HepG2 (cell line): Measurements from ENCODE around the gene CAMK1. TPM values are rescaled to one million over a fixed set of nuclear protein-coding genes. Genes with fewer than 3 reads are reported as not detected.

Experiments
- CBX5 ChIP-seq: sonication (generic); formaldehyde crosslinking; IDR thresholded peaks from 2 replicates; pipeline ENCODE4 v1.4.0; 2020; ENCODE audit warnings: missing genetic modification reagents, borderline replicate concordance
- CCAR2 ChIP-seq: fragments of 200-400 bp; formaldehyde crosslinking; optimal IDR thresholded peaks from 2 replicates; pipeline ENCODE3; 2018; ENCODE audit warnings: low read depth, mild to moderate bottlenecking, low read length, moderate library complexity
- DNMT3B ChIP-seq: conservative IDR thresholded peaks from 2 replicates; pipeline ENCODE4 v1.6.1; 2016; ENCODE audit warnings: missing biosample characterization, control low read depth
- ELF3 ChIP-seq: IDR thresholded peaks from 2 replicates; pipeline ENCODE4 v1.6.1; 2016; ENCODE audit warnings: missing genetic modification reagents, missing compliant biosample characterization
- GMEB1 ChIP-seq: sonication (generic); formaldehyde crosslinking; IDR thresholded peaks from 2 replicates; pipeline ENCODE4 v1.5.1; 2020; ENCODE audit warnings: missing genetic modification reagents, mild to moderate bottlenecking, borderline replicate concordance
- HINFP ChIP-seq: sonication (generic); formaldehyde crosslinking; IDR thresholded peaks from 2 replicates; pipeline ENCODE4 v1.4.0; 2020; ENCODE audit warnings: low read depth, mild to moderate bottlenecking, missing genetic modification reagents
- NONO ChIP-seq, 2 experiments: fragments of 450-650 bp in 1 of 2; sonication (generic) in 1 of 2; formaldehyde crosslinking in 1 of 2; IDR thresholded peaks in 1 of 2; conservative IDR thresholded peaks in 1 of 2; 2 replicates each; pipeline versions ENCODE4 v1.6.1 to v1.8.0; 2017 to 2022; ENCODE audit warnings: mild to moderate bottlenecking in 1 of 2, missing genetic modification reagents in 1 of 2, moderate library complexity in 1 of 2
- NR0B2 ChIP-seq: sonication (generic); formaldehyde crosslinking; IDR thresholded peaks from 2 replicates; pipeline ENCODE4 v1.4.0; 2020; ENCODE audit warnings: mild to moderate bottlenecking, missing genetic modification reagents
- PCBP1 ChIP-seq: fragments of 200-400 bp; formaldehyde crosslinking; IDR thresholded peaks from 2 replicates; pipeline ENCODE4 v1.6.1; 2017; ENCODE audit warnings: mild to moderate bottlenecking, low read depth, low read length, borderline replicate concordance
- SALL2 ChIP-seq: sonication (generic); formaldehyde crosslinking; IDR thresholded peaks from 2 replicates; pipeline ENCODE4 v1.8.1; 2023; ENCODE audit warnings: mild to moderate bottlenecking, missing genetic modification reagents, inconsistent platforms
- SNRNP70 ChIP-seq: fragments of 200-400 bp; formaldehyde crosslinking; IDR thresholded peaks from 2 replicates; pipeline ENCODE4 v1.6.1; 2017; ENCODE audit warnings: mild to moderate bottlenecking, low read depth, low read length, moderate library complexity
- TMF1 ChIP-seq: sonication (generic); formaldehyde crosslinking; IDR thresholded peaks from 2 replicates; pipeline ENCODE4 v1.8.1; 2022; ENCODE audit warnings: low read depth, missing genetic modification reagents
- USF2 ChIP-seq, 2 experiments: sonication (generic) in 1 of 2; formaldehyde crosslinking in 1 of 2; IDR thresholded peaks; 2 replicates each; pipeline versions ENCODE4 v1.5.1 to v1.6.1; 2011 to 2020; ENCODE audit warnings: borderline replicate concordance in 1 of 2, low read depth in 1 of 2, low read length in 1 of 2, mild to moderate bottlenecking in 1 of 2, missing genetic modification reagents in 1 of 2, moderate library complexity in 1 of 2
- ZFX ChIP-seq: sonication (generic); formaldehyde crosslinking; IDR thresholded peaks from 2 replicates; pipeline ENCODE4 v1.4.0; 2020; ENCODE audit warnings: mild to moderate bottlenecking, low read depth, missing genetic modification reagents, moderate library complexity
- ZNF17 ChIP-seq: sonication (generic); formaldehyde crosslinking; IDR thresholded peaks from 2 replicates; pipeline ENCODE4 v1.5.0; 2020; ENCODE audit warnings: mild to moderate bottlenecking, missing genetic modification reagents
- ZNF326 ChIP-seq: sonication (generic); formaldehyde crosslinking; IDR thresholded peaks from 2 replicates; pipeline ENCODE4 v1.4.0; 2020; ENCODE audit warnings: missing genetic modification reagents, borderline replicate concordance
- ZNF639 ChIP-seq: conservative IDR thresholded peaks from 2 replicates; pipeline ENCODE4 v1.6.1; 2018; ENCODE audit warnings: missing genetic modification reagents
- ZNF672 ChIP-seq: sonication (generic); formaldehyde crosslinking; IDR thresholded peaks from 2 replicates; pipeline ENCODE4 v1.8.1; 2022; ENCODE audit warnings: missing genetic modification reagents
- ZNF777 ChIP-seq: sonication (generic); formaldehyde crosslinking; IDR thresholded peaks from 2 replicates; pipeline ENCODE4 v1.4.0; 2020; ENCODE audit warnings: missing genetic modification reagents
- polyA plus RNA-seq, 8 experiments: library from polyadenylated mRNA; depleted of rRNA in 3 of 8; stranded (reverse) in 7 of 8; unstranded in 1 of 8; fragments of >200 nt; fragmentation: Illumina TruSeq in 4 of 8; extraction: Trizol in 4 of 8; gene quantifications; 2 replicates each; pipeline versions ENCODE4 v1.2.1 to v1.2.3, GENCODE V29; 2011 to 2016; ENCODE audit warnings: low read depth in 4 of 8, missing spikeins in 1 of 8, mixed read lengths in 1 of 8; ENCODE audit not compliant: insufficient read depth in 1 of 8
- total RNA-seq, 5 experiments: library from RNA; depleted of rRNA; stranded (reverse); fragments of >200 nt; fragmentation: Illumina TruSeq; extraction: Trizol; gene quantifications; 2 replicates each; pipeline ENCODE4 v1.2.3, GENCODE V29; 2016; ENCODE audit warnings: low read depth in 1 of 5

CAMK1 gene
- total and polyA plus RNA-seq, 2 of the 13 experiments (the other 11 are each of a cell fraction or from before 2014, with no cell fraction given): 26.4 to 53.3 TPM

GRCh38 chr3:9792405-9793160 is 22.8 kb upstream of the CAMK1 start, which contains the start of the genes ARPC4 and TADA3 (continued):
- no peak for TF ChIP-seq DNMT3B
- no peak for TF ChIP-seq SNRNP70
- TF ChIP-seq CBX5 (CRISPR knock-in tag): no peak
- TF ChIP-seq PCBP1: 0 out of 2 replicates have a peak, but pooled peaks have one; percentile 52
- no peak for TF ChIP-seq SALL2 (CRISPR knock-in tag)
- TF ChIP-seq ZNF326 (CRISPR knock-in tag): no peak
- no peak for TF ChIP-seq ZNF17 (CRISPR knock-in tag)
- TF ChIP-seq USF2 (IDR thresholded peaks at IDR 0.05; ENCODE audit: low read depth, low read length): no peak
- TF ChIP-seq USF2 (CRISPR knock-in tag; IDR thresholded peaks at IDR 0.05; ENCODE audit: borderline replicate concordance): peak; percentile 87; the same call in 1 of the 2 replicates
- TF ChIP-seq ELF3 (CRISPR knock-in tag): peak; percentile 81
- TF ChIP-seq ZFX (CRISPR knock-in tag): peak; percentile 56; the same call in 1 of the 2 replicates
- peak; percentile 38; the same call in 1 of the 2 replicates for TF ChIP-seq ZNF639
- no peak for TF ChIP-seq NONO (IDR thresholded peaks at IDR 0.05)
- TF ChIP-seq NONO (CRISPR knock-in tag; conservative IDR thresholded peaks at IDR 0.05): peak; percentile 67
- no peak for TF ChIP-seq TMF1 (CRISPR knock-in tag)
- no peak for TF ChIP-seq NR0B2
- TF ChIP-seq GMEB1: peak; percentile 56; the same call in 1 of the 2 replicates
- TF ChIP-seq ZNF777 (CRISPR knock-in tag): no peak
- TF ChIP-seq CCAR2: no peak
- 0 out of 2 replicates have a peak, but pooled peaks have one; percentile 44 for TF ChIP-seq HINFP (CRISPR knock-in tag)
- TF ChIP-seq ZNF672 (CRISPR knock-in tag): no peak
